A204.1 (cell line): ENCODE data around the gene PIGK.
"Not testable (repeated sequence)": the region's sequence is repeated elsewhere in the genome, so short reads cannot be mapped to it uniquely, and the experiment has no call there.

Source experiments
- FAIRE-seq: peaks from 2 replicates; lab custom pipeline; 2012; peaks lifted over from hg19 to GRCh38; lab: Jason Lieb, UNC

PIGK gene

GRCh38 chr1:77219166-77219887, at the start of gene PIGK:
Gene PIGK, minus strand, starts transcription at chr1:77219430. Its CDS starts 28 bp downstream, at chr1:77219402.
- peak; percentile 43 for FAIRE-seq

DNA sequence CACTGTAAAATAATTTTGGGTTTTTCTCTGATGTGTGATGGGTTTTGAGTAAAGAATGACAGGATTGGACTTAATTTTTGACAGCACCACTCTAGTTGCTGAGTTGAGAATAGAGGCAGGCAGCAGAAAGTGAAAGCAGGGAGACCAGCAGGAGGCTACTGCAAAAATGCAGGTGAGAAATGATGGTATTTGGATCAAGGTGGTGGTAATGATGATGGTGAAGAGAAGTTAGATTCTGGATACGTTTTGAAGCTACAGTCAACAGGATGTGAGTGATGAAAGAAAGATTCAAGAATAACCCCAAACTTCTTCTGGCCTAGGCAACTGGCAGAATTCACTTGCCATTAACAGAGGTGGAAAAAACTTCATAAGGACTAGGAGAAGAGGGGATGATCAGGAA, 47.8 kb upstream of the PIGK start:
- FAIRE-seq, result no peak

DNA sequence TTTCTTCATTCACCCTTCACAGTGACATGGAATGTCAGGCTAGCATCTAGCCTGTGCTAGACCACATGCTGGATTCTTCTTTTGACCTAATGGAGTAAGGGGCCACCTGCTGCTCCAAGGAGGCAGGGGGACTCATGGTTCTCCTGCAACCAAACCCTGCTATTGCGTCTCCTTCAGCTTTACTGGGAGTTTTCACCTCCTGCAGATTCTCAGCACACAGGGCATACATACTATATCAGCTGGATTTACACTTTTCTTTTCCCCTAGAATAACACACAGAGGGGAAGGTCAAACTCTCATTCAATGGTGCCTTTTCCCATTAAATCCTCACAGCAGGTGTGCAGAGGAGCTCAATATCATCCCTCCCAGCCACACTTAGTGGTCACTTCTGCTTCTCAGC, 46.0 kb upstream of the PIGK start:
- no peak for FAIRE-seq

DNA sequence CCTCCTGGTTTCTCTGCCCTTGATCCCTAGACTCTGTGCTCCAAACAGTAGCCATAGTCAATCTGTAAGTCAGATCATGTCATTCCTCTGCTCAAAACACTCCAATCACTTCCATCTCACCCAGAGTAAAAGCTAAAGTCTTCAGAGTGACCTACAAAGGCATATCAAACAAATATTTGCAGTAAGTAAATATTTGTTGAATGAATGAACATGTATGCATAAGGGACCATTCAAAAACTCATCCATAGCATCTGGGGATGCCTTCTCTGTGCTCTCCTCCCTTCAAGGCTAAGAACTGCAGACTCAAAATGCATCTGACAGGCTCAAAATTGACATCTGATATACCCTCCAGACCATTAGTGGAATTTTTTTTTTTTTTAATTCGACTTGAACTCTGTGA, 44.5 kb upstream of the PIGK start:
- no peak for FAIRE-seq

- no peak for FAIRE-seq
Measured at GRCh38 chr1:77253211-77253610, 34.0 kb upstream of the PIGK start.

DNA sequence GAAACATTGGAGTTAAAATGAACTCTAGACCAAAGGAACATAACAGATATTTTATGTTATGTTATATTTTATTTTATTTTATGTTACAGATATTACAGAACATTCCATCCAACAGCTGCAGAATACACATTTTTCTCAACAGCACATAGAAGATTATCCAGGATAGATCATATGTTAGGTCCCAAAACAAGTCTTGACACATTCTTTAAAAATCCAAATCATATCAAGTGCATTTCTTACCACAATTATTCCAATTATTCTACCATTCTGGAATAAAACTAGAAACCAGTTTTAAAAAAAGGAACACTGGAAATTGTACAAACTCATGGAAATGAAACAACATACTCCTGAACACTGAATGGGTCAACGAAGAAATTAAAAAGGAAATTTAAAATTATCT, 30.9 kb upstream of the PIGK start:
- no peak for FAIRE-seq

- FAIRE-seq, result no peak
Measured at GRCh38 chr1:77245830-77246229, 26.6 kb upstream of the PIGK start.

- FAIRE-seq, result no peak
Measured at GRCh38 chr1:77239311-77239710, 20.1 kb upstream of the PIGK start.

DNA sequence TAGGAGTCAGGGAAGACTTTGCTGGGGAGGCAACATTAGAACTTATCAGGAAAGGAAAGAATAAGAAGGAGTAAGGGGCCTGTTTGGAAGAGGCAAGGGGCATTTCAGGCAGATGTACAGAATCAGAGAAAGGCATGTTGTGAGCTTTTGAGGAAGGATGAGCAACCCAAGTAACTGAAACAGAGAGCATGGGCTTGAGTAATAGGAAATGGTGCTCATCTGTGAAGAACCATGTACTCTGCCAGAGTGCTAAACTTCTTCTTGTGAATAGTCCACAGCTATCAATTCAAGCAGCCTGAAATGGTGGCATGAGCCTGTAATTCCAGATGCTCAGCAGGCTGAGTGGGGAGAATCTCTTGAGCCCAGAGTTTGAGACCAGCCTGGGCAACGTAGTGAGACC, 19.2 kb upstream of the PIGK start:
- no peak for FAIRE-seq

GRCh38 chr1:77234943-77235342, 15.7 kb upstream of the PIGK start:
- no peak for FAIRE-seq

DNA sequence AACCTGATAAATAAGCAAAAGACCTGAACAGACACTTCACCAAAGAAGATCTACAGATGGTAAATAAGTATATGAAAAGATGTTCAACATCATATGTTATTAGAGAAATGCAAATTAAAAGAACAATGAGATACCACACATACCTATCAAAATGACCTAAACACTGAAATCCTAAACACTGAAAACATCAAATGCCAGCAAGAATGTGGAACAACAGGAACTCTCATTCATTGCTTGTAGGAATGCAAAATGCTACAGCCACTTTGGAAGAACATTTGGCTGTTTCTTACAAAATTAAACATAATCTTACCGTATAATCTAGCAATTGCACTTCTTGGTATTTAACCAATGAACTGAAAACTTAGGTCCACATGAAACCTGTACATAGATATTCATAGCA, 14.9 kb upstream of the PIGK start:
- no peak for FAIRE-seq

DNA sequence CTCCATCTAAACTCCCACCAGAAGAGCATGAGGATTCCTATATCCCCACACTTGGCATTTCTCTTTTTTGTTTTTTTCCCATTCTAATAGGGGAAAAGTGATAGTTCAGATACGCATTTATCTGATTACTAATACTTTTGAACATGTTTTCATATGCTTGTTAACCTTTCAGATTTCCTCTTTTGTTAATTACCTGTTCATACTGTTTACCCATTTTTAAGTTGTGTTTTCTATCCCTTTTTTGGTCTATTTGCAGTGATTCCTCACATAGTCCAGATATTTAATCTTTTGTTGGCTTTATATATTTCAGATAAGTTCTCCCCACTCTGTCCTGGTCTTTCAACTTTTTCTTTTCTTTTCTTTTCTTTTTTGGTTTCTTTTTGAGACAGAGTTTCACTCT, 13.6 kb upstream of the PIGK start:
- no peak for FAIRE-seq

DNA sequence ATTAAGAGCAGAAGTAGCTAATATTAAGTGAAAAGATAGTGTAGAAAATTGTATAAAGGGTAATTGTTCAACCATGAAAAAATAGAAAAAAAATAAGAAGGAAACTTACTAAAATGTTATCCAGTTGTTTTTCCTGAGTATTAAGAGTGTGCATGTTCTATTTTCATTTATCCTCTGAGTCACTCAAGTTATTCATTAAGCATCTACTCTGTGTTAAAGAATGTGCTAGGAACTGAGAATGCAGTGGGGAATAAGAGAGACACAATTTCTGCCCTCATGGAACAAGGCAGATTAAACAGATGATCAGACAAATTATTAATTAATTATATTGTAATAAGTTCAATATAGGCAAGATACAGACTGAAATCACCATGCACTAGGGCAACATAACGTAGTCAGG, 10.8 kb upstream of the PIGK start:
- no peak for FAIRE-seq

DNA sequence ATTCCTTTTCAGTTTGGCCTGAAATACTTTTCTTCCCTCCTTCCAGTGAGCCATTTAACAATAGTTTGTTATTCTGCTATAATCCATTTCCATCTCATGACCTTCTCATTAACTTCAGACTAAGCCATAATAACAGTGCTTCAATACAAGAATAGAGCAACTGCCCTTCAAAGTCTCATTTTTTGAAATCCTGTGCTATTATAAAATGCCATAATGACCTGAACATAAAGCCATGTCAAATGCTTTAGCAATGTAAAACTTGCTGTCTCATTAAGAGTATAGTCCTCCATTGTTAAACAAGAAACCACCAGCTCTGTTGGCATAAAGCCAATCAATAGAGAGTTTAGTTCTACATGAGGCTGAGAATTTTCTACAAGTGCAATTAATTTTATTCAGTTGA, 9.6 kb upstream of the PIGK start:
- no peak for FAIRE-seq

- FAIRE-seq, result no peak
Measured at GRCh38 chr1:77227381-77227780, 8.2 kb upstream of the PIGK start.

DNA sequence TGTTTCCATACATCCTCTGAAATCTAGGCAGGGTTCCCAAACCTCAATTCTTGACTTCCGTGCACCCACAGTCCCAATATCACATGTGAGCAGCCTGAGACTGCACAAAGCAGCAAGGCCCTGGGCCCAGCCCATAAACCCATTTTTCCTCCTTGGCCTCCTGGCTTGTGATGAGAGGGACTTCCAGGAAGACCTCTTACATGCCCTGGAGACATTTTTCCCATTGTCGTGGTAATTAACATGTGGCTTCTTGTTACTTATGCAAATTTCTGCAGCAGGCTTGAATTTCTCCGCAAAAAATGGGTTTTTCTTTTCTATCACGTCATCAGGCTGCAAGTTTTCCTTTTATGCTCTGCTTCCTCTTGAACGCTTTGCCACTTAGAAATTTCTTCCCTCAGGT, 3.3 kb upstream of the PIGK start:
- no peak for FAIRE-seq

DNA sequence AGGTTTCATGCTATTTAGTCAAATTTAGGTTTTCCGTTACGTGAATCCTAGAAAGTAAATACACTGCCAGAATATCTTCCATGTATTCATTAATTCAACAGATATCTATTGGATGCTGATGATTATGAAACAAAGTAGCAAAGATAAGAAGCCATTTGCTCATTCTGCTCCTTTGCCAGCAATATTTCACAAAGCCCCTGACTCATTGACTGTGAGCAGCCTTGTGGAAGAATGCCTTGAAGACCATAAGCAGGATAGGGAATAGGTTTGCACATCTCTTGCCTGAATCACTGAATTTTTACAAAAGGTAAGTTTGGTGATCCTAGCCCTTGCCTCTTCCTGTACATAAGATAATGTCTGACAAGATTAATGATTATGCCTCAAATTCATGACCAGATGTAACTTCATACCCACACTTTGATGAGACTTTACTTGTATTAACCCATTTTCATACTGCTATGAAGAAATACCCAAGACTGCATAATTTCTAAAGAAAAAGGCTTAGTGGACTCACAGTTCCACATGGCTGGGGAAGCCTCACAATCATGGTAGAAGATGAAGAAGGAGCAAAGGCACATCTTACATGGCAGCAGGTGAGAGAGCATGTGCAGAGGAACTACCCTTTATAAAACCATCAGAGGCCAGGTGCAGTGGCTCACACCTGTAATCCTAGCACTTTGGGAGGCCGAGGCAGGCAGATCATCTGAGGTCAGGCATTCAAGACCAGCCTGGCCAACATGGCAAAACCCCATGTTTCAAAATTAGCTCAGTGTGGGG, 1.6 kb upstream of the PIGK start:
- FAIRE-seq, result no peak

GRCh38 chr1:77218477-77219165, 609 bp downstream of the PIGK start:
- FAIRE-seq, result no peak

DNA sequence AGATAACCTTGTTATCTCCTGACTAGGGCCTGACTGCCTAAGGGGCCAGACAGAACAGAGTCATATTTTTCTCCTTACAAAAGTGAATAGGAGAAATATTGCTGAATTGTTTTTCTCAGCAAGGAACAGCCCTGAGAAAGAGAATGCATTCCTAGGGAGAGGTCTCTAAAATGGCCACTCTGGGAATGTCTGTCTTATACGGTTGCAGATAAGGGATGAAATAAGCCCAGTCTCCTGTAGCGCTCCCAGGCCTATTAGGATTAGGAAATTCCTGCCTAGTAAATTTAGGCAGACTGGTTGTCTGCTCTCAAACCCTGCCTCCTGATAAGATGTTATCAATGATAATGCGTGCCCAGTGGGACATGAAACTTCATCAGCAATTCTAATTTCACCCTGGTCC, 15.2 kb downstream of the PIGK start:
- FAIRE-seq, result not testable (repeated sequence)

DNA sequence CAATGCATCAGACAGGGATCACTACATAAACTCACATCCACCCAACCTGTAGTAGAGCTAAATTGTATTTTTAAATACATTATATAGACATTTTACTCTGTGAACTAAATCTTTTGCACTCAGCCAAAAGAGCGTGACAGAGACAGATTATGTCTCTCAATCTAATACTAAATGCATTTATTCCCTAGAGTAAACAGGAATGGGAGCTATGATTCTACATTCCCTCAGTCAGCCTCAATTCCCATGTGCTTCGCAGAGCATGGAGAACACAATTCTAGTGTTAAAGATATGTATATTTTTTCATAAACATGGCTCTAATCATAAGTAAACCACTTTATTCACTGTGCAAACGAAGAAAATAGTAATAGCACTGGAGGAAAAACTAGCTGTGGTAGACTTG, 16.5 kb downstream of the PIGK start:
- FAIRE-seq, result no peak

GRCh38 chr1:77200806-77201205, 18.4 kb downstream of the PIGK start:
- FAIRE-seq, result no peak

GRCh38 chr1:77200293-77200692, 18.9 kb downstream of the PIGK start:
- FAIRE-seq, result peak; percentile 88

- no peak for FAIRE-seq
Measured at GRCh38 chr1:77197351-77197750, 21.9 kb downstream of the PIGK start.
